GM19467 (cell line): ENCODE measurements around the gene ADRB2.
A peak's percentile ranks its signal among the peaks of the same experiment; 100 is the strongest.

Source experiments
- ATAC-seq: cut with Tn5 transposase; IDR thresholded peaks from one replicate; pipeline ENCODE4 v1.9.1; 2021; ENCODE audit warnings: mild to moderate bottlenecking, moderate library complexity; ENCODE audit not compliant: unreplicated experiment

Gene ADRB2

DNA sequence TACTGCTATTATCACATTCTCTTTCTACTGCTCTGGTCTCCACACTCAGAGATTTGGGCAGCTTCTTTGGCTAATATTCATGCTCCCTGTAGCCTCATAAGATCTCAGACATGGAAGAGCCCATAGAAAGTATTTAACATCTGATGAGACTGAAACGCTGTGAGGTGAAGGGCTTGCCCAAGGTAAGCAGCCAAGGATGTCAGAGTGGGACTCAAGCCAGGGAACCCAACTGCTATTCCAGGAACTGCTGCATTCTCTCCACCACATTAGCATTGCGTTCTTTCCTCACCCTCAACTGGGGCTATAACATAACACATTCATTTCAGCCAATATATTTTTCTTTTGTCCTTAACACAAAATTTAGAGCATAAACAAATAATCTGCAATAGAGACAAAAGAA, 3.8 kb downstream of the ADRB2 start:
- no peak for ATAC-seq

DNA sequence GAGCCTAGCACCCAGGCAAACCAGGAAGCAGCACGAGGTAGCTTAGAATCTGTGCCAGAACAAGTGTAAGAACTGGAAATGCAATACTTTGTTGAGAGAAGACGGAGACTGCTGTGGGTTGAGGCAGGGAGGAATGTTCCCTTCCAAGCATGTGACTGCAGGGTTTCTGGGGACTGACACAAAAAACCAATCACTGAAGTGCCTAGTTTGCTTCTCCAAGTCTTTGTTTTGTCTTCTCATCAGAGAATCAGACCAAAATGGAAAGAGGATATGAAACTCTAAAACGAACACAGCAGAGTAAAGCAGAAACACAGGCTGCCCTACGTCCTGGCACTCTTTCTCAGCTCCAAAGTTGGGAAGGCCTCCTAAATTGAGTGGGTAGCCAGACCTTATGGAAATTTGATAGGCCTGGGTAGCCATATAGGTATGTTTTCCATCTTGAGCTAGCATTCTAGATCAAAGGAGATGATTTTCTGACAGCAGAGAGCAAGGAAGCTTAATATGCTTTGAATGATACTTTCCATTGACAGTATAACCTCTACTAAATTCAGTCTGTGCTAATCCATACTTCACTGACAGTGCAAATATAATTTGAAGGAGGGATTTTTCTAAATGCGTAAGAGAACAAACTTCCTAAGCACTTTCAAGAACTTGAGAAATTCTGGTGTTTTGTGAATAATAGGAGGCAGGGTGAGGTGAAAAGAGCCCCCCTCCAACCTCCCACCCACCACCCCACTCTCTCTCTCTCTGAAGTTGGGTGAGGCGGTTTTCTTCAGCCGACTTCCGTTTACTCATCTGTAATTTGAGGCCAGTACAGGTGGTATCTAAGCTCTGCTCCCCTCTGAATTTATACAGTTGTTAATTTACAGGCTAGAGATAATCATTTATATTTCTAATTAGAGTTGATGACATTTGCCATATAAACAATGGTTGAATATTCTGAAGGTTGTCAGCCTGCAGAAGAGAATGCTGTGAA, 5.5 kb downstream of the ADRB2 start:
- peak; percentile 78 for ATAC-seq

DNA sequence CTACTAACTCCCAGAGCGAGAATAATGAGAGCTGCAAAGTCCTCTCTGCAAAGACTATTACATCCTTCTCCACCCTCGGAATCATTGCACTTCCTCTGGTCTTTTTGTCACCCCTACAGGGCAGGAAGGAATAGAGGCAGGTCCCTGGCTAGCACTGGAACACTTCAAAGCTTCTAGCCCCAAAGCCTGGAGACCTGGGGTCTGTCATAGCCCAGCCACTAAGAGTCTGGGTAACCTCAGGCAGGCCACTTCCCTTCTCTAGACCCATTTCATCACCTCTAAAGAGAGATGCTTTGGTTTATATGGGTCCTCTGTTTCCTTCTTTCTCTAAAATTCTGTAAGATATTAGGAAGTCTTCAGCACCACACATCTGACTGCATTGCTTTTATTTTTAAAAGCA, 6.7 kb downstream of the ADRB2 start:
- no peak for ATAC-seq

DNA sequence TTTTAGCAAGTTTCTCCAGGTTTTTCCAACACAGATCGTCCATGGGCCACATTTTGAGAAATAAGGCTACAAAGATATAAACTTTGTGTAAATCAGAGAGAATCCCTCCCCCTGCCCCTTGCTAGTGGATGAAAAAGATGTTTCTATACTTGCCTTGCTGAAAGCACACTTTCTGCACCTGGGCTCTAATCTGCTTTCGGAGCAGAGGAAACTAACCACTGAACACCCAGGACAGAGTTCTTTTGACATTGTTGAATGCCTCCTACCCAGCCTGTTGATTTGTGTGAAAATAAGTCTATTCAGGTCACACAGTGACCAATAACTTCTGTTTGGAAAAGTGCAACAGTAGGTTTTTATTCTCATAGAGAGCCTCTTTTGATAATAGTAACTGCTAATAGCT, 7.5 kb downstream of the ADRB2 start:
- no peak for ATAC-seq

DNA sequence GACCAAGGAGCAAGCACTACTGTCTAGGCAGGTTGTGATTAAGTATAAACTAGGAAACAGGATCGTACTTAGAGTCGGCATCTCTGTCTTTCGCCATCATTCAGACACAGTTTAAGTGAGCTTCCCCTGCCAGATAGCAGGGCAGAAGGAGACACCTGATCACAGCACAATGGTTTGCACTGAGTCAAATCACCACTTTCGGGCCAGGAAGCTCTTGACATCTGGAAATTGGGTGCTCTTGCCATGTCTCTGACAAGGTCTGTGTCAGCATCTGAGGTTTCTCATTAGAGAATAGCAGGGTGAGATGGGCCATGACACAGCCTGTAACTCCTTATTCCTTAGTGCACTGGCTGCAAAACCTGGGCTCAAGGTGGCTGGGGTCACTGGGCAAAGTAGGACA, 8.3 kb downstream of the ADRB2 start:
- no peak for ATAC-seq

DNA sequence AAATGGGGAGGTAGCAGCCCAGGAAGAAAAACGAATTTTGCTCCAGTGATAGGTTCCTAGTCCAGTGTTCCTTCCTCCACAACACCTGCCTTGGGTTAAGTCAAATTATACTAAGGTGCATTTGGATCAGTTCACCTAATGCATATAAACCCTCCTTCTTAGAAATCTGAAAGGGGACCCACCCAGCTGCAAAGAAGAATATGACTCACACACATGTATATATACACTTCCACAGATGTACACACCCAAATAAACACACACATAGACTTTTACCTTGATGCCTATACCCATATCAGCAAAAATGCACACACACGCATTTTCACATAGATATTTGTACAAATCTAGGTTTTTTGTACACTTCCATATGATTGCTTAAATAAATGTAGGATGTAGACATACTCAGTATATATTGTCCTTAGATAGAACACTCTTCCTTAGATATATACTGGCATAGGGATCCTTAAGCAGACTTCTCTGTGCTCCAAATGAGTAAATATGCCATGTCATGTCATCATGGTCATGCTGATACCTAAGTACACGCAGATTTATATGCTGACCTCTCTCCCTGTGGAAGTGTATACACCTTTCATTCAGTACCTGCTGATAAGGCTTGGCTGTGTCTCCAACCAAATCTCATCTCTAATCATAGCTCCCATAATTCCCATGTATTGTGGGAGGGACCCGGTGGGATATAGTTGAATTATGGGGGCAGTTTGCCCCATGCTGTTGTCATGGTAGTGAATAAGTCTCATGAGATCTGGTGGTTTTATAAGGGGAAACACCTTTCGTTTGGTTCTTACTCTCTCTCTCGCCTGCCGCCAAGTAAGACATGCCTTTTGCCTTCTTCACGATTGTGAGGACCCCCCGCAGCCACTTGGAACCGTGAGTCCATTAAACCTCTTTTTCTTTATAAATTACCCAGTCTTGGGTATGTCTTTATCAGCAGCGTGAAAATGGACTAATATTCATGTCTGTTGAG, 10.2 kb downstream of the ADRB2 start:
- no peak for ATAC-seq

DNA sequence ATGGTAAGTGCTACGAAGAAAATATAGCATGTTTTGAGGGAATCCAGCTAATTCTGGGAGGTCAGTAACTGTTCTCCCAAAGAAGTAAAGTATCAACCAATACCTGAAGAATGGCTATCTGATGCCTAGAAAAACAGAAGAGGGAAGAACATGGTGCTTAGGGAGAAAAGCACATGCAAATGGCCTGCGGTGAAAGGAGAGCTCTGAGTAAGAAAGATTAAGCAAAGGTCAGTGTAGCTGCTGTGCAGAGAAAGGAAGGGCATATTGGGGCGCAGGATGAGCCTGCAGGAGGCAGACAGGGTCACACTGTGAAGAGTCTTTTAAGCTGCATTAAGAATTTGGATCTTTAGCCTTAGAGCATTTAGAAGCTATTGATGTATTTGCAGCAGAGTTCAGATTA, 11.0 kb downstream of the ADRB2 start:
- no peak for ATAC-seq

DNA sequence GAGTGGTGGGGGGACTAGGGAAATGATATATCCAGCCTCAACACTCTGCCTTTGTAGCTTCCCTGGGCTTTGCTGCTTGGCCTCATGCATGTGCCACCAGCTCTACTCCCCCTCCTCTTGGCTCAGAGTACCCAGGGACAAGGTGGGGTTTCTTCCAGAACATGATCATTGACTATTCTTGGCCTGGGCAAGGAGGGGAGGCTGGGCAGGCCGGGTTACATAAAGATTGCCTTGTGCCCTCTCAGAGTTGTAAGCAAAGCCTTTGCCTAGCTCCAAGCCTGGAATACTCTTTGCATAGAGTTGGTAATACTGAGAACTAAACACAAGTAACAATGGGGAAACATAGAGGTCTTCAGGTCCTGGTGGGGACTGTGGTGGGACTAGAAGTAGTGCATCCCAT, 11.9 kb downstream of the ADRB2 start:
- no peak for ATAC-seq

DNA sequence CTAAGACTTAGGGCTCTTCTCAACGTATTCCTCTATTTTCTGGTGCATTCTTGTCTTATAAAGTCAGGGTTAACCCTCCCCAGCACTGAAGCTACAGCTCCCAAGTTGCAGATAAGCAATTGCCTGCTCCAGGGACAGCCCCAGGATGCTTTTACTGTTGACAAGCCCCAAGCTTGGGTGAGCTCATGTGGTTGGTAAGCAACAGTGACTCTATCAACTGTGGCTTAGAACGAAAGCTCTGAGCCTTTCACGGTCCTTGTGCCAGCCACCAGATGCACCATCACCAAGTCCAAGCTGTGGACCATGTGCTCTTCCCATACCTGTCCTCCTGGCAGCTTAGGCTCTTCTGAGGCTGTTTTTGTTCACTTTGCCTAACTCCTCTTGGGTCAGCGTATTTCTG, 13.5 kb downstream of the ADRB2 start:
- ATAC-seq = no peak

DNA sequence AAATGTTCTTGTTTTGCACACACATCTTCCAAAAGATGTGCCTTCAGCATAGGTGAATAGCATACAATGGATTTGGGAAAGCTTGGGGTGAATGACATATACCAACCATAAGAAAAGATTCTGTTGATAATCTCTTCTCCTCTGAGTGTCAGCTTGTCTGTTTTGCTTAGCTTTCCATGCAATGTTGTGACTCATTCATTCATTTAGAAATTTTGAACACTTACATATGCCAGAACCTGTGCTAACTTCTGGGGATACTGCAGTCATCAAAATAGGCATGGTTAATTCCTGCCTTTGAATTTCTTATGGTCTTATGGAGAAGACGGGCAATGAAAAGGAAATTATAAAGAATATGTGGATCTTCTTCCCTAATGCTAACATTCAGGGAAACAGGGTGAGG, 14.1 kb downstream of the ADRB2 start:
- no peak for ATAC-seq

DNA sequence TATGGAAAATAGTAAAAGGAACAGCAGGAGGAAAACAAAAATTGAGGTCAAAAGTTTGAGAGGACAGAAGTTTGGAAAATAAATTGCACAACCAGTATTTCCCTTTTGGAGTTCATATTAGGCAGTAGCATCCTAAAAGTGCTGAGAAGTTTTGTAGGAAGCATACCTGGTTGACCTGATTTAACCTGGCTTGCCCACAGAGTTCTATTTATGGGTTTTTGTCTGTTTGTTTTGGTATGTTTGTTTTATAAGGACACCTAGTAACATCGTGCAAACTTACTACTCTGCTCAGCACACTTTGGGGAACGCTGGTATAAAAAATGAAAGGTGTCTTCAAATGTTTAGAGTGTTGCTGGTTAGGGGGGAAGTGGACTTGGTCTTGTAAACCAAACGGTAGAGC, 15.1 kb downstream of the ADRB2 start:
- ATAC-seq = no peak

DNA sequence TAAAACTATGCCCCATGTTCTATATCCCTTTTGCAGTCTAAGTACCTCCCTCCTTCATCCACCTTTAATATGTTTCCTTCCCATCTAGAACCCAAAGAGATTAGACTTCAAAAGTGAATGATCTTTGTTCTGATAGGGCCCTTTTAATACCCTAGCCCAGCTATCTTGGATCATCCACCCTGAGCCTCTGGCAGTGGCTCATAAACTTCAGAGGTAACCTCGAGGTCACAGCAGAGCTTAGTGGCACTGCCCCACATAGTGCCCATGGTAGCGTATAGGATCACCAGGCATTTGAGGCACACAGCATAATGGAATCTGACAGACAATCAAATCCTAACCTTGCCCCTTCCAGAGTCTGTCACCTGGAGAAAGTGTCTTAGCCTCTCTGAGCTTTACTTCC, 15.8 kb downstream of the ADRB2 start:
- no peak for ATAC-seq

DNA sequence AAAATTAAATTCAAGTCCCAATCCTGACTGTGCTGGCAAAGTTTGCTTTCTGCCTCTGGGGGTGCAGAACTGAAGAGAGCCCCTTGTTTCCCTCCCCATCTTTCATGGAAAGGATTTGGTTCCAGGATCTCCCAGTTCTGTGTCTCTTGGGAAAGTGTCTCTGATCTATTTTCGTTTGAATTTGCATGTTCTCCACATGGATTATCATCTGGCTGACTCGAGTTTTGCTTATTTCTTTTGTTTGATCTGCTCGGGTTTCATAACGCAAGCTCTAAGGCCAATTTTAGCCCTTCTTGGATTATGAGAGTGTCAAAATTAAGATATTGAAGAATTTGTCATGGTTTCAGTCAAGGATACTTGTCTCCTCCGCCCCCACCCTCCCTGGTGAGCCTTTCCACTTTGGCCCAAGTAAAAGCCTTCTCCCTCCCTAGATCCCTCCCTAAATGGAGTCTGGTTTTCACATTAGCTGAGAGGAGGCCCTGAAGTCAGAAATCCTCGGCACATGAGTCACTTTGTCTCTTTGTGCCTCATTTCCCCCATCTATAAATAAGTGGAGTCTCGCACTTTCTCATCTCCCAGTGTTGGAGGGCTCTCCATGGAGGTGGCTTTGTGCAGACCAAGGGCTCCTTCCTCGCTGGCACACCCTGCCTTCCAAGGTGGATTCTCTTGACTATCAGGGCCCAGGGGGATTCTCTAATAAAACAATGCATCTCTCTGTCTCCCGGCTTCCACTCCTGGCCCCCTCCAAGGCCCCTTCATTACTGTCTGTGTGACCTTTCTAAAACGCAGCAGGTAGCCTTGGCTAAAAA, 17.3 kb downstream of the ADRB2 start:
- no peak for ATAC-seq

DNA sequence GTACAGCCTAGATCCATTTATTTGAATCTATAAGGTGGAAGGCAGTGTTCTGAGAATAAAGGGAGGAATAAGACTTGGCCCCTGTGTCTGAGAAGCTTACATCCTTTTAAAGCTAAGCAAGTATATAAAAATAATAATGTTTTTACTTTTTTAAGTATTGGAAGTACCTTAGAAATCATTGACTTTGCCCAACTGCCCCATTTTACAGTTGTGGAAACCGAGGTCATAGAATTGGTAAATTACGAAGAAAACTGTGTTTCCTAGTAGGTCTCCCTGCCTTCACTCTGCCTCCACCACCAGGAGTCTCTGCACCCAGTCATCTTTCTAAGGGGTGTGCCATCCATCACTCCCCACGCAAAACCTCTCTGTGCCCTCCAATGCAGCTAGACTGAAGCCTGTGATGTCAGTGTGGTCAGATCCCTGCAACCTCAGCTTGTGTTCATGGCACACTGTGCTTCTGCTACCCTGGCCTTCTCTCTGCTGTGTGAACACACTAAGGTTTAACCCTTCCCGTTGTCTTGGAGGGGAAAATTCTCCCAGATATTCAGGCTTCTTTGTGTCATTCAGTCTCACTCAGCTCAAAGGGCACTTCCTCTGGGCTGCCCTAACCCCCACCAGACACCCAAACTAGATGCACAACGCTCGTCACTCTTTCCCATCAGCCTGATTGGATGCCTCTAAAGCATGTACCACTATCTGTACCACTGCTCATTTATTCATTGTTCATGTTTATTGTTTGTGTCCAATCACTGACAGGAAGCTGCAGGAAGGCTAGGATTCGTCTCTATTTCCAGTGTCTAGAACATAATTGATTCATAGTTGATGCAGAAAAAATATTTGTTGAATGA, 18.2 kb downstream of the ADRB2 start:
- ATAC-seq = no peak

DNA sequence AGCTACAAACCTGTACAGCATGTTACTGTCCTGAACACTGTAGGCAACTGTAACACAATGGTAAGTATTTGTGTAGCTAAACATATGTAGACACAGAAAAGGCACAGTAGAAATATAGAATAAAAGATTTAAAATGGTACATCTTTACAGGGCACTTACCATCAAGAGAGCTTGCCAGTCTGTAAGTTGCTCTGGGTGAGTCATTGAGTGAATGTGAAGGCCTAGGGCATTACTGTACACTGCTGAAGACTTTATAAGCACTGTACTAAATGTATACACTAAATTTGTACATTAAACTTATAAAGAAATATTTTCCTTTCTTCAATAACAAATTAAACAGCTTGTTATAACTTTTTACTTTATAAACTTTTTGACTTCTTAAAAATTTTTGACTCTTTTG, 20.5 kb downstream of the ADRB2 start:
- ATAC-seq = no peak

DNA sequence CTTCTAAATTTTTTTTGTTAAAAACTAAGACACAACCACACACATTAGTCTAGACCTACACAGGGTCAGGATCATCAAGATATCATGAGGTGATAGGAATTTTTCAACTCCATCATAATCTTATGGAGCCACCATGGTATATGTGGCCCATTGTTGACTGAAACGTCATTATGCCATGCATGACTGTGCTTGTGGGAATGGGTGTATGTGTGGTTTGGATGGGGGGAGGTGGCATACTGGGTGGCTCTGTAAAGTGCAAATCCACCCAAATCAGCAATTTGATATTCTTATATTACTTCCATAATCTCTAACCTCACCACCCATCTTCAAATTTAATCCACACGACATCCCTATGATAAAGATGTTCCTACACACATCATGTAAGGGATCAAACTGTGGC, 21.0 kb downstream of the ADRB2 start:
- no peak for ATAC-seq

DNA sequence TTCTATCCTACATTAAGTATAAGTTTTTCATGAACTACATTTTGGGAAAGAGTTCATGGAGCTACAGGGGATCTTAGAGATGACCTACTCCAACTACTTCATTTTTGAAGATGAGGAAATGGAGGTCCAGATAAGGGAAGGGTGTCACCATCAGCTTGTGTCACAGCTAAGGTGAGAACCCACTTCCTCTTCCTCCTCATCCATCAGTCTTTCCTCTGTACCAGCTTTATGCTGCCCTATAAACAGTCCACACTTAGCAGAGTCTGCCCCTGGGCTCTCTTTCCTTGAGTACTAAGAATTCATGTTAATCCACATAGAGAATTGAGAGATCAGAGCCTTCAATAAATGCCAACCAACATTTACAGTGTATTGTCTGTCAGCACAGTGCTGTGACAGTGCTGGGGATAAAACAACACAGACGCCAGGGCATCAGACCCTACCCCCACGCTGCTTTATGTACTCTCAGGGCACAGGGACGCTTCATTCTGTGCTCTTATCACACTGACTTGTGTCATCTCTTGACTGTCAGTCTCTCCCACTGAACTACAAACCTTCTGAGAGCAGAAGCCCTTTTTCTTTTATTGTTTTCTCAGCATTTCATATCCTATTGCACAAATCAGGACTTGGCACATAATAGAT, 22.1 kb downstream of the ADRB2 start:
- no peak for ATAC-seq

DNA sequence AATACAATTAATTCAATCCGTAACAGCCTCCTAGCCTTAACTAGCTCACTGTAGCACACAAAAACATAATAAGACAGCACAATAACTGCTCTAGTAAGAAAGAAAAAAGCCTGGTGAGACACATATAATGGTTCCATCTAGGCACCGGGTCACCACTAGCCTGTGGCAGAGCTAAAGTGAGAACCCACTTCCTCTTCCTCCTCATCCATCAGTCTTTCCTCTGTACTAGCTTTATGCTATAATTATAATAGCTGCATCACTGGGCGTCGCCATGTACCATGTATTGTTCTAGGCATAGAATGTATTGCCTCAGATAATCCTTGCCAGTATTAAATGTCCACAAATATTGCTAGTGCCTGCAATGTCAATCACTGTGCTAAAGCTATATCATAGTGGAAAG, 23.1 kb downstream of the ADRB2 start:
- ATAC-seq = no peak

DNA sequence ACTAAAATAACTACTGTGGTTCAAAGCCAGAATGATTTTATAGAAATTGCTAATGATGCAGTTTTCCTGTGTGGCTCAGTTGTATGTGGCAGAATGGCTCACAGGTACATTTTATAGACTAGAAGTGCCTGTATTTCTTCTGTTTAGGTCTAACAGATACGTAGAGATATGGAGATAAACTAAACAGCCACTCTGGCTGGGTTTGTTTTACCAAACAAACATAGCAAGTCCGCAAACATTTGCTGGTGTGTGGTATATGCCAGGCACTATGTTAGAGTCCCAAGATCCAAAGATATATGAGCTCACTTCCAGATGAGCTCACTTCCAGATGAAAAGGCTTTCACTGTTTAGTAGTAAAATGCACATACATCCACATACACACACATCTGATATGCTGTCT, 24.4 kb downstream of the ADRB2 start:
- ATAC-seq = no peak

DNA sequence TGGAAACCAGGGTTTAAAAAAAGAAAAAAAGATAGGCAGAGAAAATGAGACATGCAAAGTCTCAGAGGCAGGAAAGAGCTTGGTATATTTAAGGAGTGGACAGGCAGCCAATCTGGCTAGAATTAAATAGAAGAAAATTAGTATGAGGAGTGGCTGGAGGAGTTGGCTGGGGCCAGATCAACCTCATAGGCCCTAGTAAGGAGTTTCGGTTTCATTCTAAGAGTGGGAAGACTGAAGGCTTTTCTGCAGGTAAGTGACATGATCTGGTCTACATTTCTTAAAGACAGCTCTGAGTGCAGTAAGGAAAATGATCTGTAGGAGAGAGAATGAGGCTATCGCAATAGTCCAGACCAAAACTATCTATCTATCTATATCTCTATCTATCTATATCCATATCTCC, 27.5 kb downstream of the ADRB2 start:
- ATAC-seq = peak; percentile 59
